Brain microvascular endothelial cell (primary cell): ENCODE data around the gene RGS12.

Source experiments
- DNase-seq: peaks from one replicate; pipeline ENCODE4 v3.0.0-alpha.2; 2020
- H3K27ac ChIP-seq: fragments of 250-450 bp; sonication (Bioruptor Pico); 2 replicates; pipeline ENCODE4 v1.5.1; 2020; ENCODE audit warnings: mild to moderate bottlenecking, moderate library complexity
- H3K27me3 ChIP-seq: fragments of 250-450 bp; sonication (Bioruptor Pico); replicated peaks from 2 replicates; pipeline ENCODE4 v1.5.1; 2020; ENCODE audit warnings: mild to moderate bottlenecking
- H3K36me3 ChIP-seq: fragments of 250-450 bp; sonication (Bioruptor Pico); replicated peaks from 2 replicates; pipeline ENCODE4 v1.5.1; 2020; ENCODE audit warnings: mild to moderate bottlenecking
- H3K4me3 ChIP-seq: 2 replicates; pipeline ENCODE4 v1.5.1; 2011; ENCODE audit warnings: low read depth, mild to moderate bottlenecking, control low read depth, low read length, moderate library complexity
- in situ Hi-C: cut with HindIII; loops from 2 replicates; pipeline ENCODE4 v1.10.0; 2017; ENCODE audit warnings: low sequenced_read_pairs, low pct_ligation_motif_present
- TF ChIP-seq, protein P1 (sequence below): IDR thresholded peaks from 2 replicates; pipeline ENCODE4 v1.5.1; 2011; ENCODE audit warnings: low read depth, mild to moderate bottlenecking, moderate library complexity, low read length, control low read depth, inconsistent platforms; ENCODE audit errors: missing control alignments

The RGS12 gene

DNA sequence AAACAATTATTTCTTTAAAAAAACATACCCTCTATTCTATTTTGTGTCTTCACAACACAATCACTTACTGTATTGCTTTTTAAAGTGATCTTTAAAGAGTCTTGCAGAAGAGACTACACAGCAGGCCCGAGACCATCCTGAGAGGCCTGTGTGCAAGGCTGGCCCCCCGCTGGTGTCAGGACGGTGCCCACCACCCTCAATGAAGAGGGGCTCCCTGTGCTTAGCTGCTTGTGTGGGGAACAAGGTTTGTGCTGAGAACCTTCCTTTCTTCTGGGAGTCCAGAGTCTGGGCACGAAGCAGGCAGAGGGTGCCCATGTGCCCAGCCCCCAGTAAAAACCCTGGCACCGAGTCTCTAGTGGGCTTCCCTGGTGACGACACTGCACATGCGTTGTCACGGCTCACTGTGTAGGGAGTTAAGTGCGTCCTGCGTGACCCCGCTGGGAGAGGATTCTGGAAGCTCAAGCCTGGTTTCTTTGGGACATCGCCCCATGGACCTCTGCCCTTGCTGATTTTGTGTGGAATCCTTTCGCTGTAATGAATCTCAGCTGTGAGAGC lies 22.0 kb downstream of the RGS12 start:
- no peaks in the 10 kb centered on the region for H3K27me3 ChIP-seq
- peaks cover 6% of the 10 kb centered on the region for H3K36me3 ChIP-seq
- no peak for DNase-seq
- in situ Hi-C loops = no loop called here
- TF ChIP-seq, protein P1, sequence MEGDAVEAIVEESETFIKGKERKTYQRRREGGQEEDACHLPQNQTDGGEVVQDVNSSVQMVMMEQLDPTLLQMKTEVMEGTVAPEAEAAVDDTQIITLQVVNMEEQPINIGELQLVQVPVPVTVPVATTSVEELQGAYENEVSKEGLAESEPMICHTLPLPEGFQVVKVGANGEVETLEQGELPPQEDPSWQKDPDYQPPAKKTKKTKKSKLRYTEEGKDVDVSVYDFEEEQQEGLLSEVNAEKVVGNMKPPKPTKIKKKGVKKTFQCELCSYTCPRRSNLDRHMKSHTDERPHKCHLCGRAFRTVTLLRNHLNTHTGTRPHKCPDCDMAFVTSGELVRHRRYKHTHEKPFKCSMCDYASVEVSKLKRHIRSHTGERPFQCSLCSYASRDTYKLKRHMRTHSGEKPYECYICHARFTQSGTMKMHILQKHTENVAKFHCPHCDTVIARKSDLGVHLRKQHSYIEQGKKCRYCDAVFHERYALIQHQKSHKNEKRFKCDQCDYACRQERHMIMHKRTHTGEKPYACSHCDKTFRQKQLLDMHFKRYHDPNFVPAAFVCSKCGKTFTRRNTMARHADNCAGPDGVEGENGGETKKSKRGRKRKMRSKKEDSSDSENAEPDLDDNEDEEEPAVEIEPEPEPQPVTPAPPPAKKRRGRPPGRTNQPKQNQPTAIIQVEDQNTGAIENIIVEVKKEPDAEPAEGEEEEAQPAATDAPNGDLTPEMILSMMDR = no peak
- no peak overlapping the region for H3K4me3 ChIP-seq
- H3K27ac ChIP-seq = no peak overlapping the region

GRCh38 chr4:3315566-3315965 lies 22.7 kb downstream of the RGS12 start:
- TF ChIP-seq, protein P1 = no peak
- peaks cover 6% of the 10 kb centered on the region for H3K36me3 ChIP-seq
- no peak overlapping the region for H3K27ac ChIP-seq
- no peak for DNase-seq
- in situ Hi-C loops = no loop called here
- no peak overlapping the region for H3K4me3 ChIP-seq
- no peaks in the 10 kb centered on the region for H3K27me3 ChIP-seq

DNA sequence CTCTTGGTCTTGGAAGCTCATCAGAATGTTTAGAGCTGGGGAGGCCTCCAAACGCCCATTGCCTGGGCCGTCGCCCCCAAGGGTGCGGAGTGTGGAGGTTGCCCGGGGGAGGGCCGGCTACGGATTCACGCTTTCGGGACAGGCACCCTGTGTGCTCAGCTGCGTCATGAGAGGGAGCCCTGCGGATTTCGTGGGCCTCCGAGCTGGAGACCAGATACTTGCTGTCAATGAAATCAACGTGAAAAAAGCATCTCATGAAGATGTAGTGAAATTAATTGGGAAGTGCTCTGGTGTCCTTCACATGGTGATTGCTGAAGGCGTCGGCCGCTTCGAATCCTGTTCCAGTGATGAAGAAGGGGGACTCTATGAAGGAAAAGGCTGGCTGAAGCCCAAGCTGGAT lies 23.3 kb downstream of the RGS12 start:
- Histone ChIP-seq H3K4me3 (no peak overlapping the region), H3K27me3 (no peaks in the 10 kb centered on the region), H3K36me3 (peaks cover 6% of the 10 kb centered on the region), H3K27ac (no peak overlapping the region)
- in situ Hi-C loops = no loop called here
- DNase-seq = no peak
- TF ChIP-seq, protein P1 = no peak

GRCh38 chr4:3317011-3317655 lies 24.3 kb downstream of the RGS12 start:
- DNase-seq = no peak
- peaks cover 6% of the 10 kb centered on the region for H3K36me3 ChIP-seq
- no peaks in the 10 kb centered on the region for H3K27me3 ChIP-seq
- no peak overlapping the region for H3K4me3 ChIP-seq
- TF ChIP-seq, protein P1 = no peak
- in situ Hi-C loops = no loop called here
- no peak overlapping the region for H3K27ac ChIP-seq

DNA sequence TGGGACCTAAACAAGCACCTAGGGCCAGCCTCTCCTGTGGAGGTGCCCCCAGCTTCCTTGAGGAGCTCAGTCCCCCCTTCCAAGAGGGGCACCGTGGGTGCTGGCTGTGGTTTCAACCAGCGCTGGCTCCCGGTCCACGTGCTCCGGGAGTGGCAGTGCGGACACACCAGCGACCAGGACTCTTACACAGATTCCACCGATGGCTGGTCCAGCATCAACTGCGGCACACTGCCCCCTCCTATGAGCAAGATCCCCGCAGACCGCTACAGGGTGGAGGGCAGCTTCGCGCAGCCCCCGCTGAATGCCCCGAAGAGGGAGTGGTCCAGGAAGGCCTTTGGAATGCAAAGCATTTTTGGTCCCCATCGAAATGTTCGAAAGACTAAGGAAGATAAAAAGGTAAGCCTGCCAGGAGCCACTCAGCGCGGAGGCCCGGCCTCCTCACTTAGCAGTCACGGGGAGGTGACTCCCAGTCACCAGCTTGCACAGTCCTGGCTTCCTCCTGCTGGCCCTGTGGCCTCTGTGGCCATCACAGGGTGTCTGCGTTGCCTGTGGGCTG lies 24.9 kb downstream of the RGS12 start:
- Histone ChIP-seq H3K36me3 (peaks cover 6% of the 10 kb centered on the region), H3K27me3 (no peaks in the 10 kb centered on the region), H3K27ac (no peak overlapping the region), H3K4me3 (no peak overlapping the region)
- no peak for DNase-seq
- in situ Hi-C loops = no loop called here
- TF ChIP-seq, protein P1 = no peak
